Skeletal muscle satellite cell (primary cell): ENCODE results near the gene MYO16.
"Not testable (repeated sequence)": the region's sequence is repeated elsewhere in the genome, so short reads cannot be mapped to it uniquely, and the experiment has no call there.

ENCODE experiments used
- H3K27me3 ChIP-seq: 2 replicates; pipeline ENCODE4 v1.7.0; 2013; ENCODE audit warnings: low read length; ENCODE audit not compliant: control insufficient read depth, insufficient read depth
- H3K36me3 ChIP-seq: 2 replicates; pipeline ENCODE4 v1.7.0; 2013; ENCODE audit warnings: mild to moderate bottlenecking, control low read depth, low read length; ENCODE audit not compliant: insufficient read depth
- H3K4me1 ChIP-seq: 2 replicates; pipeline ENCODE4 v1.7.0; 2013; ENCODE audit warnings: low read length; ENCODE audit not compliant: control insufficient read depth, insufficient read depth
- H3K4me2 ChIP-seq: 2 replicates; pipeline ENCODE4 v1.7.0; 2013; ENCODE audit warnings: mild to moderate bottlenecking, low read length
- H3K4me3 ChIP-seq: 2 replicates; pipeline ENCODE4 v1.7.0; 2013; ENCODE audit warnings: low read length
- H3K9ac ChIP-seq: 2 replicates; pipeline ENCODE4 v1.7.0; 2013; ENCODE audit warnings: mild to moderate bottlenecking, low read depth, low read length, moderate library complexity
- H3K9me3 ChIP-seq: replicated peaks from 2 replicates; pipeline ENCODE4 v1.7.0; 2013; ENCODE audit warnings: mild to moderate bottlenecking, control low read depth, low read length

The MYO16 gene

DNA sequence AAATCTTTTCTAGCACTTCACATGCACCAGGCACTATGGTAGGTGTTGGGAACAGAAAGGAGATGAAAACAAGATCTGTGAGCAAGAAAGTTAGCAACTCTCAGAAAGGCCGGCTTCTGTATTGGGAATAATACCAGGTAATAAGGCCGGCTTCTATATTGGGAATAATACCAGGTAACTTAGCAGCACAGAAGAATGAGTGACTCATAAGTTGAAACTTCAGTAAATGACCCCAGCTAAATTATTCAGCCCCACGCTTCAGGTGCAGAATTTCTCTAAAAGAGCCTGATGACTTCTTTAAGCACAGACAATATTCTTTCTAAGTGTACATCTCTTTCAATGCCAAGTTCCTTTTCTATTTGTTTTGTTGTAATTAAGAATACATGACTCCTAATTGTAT, 151.3 kb downstream of the MYO16 start:
- Histone ChIP-seq H3K27me3 (no peaks in the 10 kb centered on the region), H3K36me3 (no peaks in the 10 kb centered on the region), H3K4me3 (no peak overlapping the region), H3K9me3 (peaks cover 14% of the 10 kb centered on the region), H3K4me2 (no peak overlapping the region), H3K9ac (no peak overlapping the region), H3K4me1 (no peaks in the 10 kb centered on the region)

DNA sequence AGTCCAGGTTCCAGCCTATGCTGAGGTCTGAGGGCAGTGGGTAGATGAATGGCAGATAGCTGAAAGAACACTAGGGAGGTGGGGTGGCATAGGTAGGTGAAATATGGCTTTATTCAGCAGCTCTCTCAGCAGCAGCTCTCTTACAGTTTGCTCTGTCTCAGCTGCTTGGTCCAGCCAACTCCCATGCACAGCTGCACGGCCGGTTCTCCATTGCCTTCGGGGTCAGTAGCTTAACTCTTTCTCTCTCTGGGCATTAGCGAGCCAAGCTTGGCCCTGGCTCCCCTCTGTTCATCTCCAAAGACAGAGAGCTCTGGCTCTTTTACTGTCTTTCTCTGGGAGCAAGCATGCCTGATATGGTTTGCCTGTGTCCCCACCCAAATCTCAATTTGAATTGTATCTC, 151.9 kb downstream of the MYO16 start:
- no peaks in the 10 kb centered on the region for H3K4me1 ChIP-seq
- no peak overlapping the region for H3K9ac ChIP-seq
- no peak overlapping the region for H3K4me3 ChIP-seq
- H3K27me3 ChIP-seq, result no peaks in the 10 kb centered on the region
- no peak overlapping the region for H3K4me2 ChIP-seq
- H3K36me3 ChIP-seq, result no peaks in the 10 kb centered on the region
- H3K9me3 ChIP-seq, result peaks cover 14% of the 10 kb centered on the region

DNA sequence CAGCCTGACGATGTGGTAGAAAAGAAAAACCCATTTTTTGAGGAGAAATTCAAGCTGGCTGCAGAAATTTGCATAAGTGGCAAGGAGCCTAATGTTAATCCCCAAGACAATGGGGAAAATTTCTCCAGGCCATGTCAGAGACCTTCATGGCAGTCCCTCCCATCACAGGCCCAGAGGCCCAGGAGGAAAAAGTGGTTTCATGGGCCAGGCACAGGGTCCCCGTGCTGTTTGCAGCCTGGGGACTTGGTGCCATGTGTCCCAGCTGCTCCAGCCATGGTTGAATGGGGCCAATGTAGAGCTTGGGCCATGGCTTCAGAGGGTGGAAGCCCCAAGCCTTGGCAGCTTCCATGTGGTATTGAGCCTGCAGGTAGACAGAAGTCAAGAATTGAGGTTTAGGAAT, 153.1 kb downstream of the MYO16 start:
- H3K36me3 ChIP-seq, H3K4me3 ChIP-seq, H3K27me3 ChIP-seq, H3K4me2 ChIP-seq, H3K9ac ChIP-seq, H3K4me1 ChIP-seq: not testable (repeated sequence)
- H3K9me3 ChIP-seq, result peaks cover 14% of the 10 kb centered on the region

DNA sequence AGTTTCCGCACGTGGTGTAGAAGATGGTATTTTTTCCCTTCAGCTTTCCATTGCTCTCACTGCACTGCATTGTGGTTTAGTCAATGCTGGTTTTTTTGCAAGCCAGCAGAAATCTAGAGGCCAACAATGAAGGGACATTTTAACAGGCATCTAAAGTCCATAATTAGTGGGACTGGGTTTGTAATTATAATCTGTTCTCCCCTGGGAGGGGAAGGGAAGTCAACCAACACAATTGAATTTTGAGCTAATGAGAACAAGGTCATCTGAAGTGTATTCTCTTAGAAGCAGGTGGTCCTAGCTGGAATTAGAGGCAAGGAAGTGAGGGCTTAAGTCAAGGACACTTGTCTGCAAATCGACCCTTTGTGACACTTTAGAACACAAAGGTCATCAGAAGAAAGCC, 156.4 kb downstream of the MYO16 start:
- Histone ChIP-seq H3K4me1 (no peaks in the 10 kb centered on the region), H3K36me3 (no peaks in the 10 kb centered on the region), H3K9ac (no peak overlapping the region), H3K9me3 (peaks cover 5% of the 10 kb centered on the region), H3K4me3 (no peak overlapping the region), H3K4me2 (no peak overlapping the region), H3K27me3 (no peaks in the 10 kb centered on the region)

GRCh38 chr13:108786456-108787200, 157.2 kb downstream of the MYO16 start:
- Histone ChIP-seq H3K4me2 (no peak overlapping the region), H3K9me3 (no peaks in the 10 kb centered on the region), H3K4me3 (no peak overlapping the region)

DNA sequence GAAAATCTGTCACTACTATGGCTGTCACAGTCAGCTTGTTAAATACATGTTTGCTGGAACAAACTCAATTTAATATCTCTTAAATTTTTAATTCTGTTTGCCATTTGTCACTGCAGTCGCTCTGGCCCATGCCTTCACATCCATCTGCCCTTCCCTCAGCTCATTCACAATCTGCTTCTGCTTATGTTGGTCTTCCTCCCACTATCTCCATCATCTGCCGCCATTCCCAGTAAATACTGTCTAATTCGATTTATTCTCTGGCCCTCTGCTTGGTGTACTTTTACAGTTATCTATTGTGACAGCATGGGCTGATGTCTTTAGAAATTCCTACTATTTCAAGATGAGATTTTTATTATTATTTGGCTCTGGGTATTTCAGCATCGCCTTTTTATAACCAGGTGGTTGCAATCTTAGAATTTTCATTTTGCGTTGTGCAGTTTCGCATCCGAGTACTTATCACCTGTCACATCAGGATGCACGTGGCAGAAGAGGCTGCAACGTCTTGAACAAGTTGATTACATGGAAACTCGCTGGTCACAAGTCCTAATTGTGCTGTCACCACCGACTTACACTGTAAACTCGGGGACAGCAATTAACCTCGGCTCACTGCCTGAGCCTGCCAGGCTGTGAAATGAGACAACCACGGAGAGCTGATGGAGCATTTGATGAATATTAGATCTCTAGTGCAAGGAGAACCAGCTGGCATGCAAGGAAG, 158.4 kb downstream of the MYO16 start:
- H3K9ac ChIP-seq, result no peak overlapping the region
- H3K4me3 ChIP-seq, result no peak overlapping the region
- no peaks in the 10 kb centered on the region for H3K4me1 ChIP-seq
- no peaks in the 10 kb centered on the region for H3K36me3 ChIP-seq
- H3K9me3 ChIP-seq, result no peaks in the 10 kb centered on the region
- H3K27me3 ChIP-seq, result no peaks in the 10 kb centered on the region
- H3K4me2 ChIP-seq, result no peak overlapping the region

More at GRCh38 chr13:108786456-108787200, 157.2 kb downstream of the MYO16 start:
- no peaks in the 10 kb centered on the region for H3K36me3 ChIP-seq
- no peaks in the 10 kb centered on the region for H3K4me1 ChIP-seq
- H3K9ac ChIP-seq, result no peak overlapping the region
- H3K27me3 ChIP-seq, result no peaks in the 10 kb centered on the region

- no peaks in the 10 kb centered on the region for H3K4me1 ChIP-seq
- no peaks in the 10 kb centered on the region for H3K27me3 ChIP-seq
- H3K4me2 ChIP-seq, result no peak overlapping the region
- no peak overlapping the region for H3K4me3 ChIP-seq
- no peak overlapping the region for H3K9ac ChIP-seq
- H3K9me3 ChIP-seq, result no peaks in the 10 kb centered on the region
- no peaks in the 10 kb centered on the region for H3K36me3 ChIP-seq
Measured at GRCh38 chr13:108789476-108789875, 160.1 kb downstream of the MYO16 start.

- Histone ChIP-seq H3K4me3 (no peak overlapping the region), H3K4me2 (no peak overlapping the region), H3K9me3 (no peaks in the 10 kb centered on the region), H3K4me1 (no peaks in the 10 kb centered on the region), H3K36me3 (no peaks in the 10 kb centered on the region), H3K9ac (no peak overlapping the region), H3K27me3 (no peaks in the 10 kb centered on the region)
Measured at GRCh38 chr13:108795841-108796240, 166.4 kb downstream of the MYO16 start.

GRCh38 chr13:108797354-108797753, 167.9 kb downstream of the MYO16 start:
- no peak overlapping the region for H3K4me3 ChIP-seq
- H3K27me3 ChIP-seq, result no peaks in the 10 kb centered on the region
- no peak overlapping the region for H3K9ac ChIP-seq
- H3K4me1 ChIP-seq, result no peaks in the 10 kb centered on the region
- H3K9me3 ChIP-seq, result no peaks in the 10 kb centered on the region
- H3K4me2 ChIP-seq, result no peak overlapping the region
- no peaks in the 10 kb centered on the region for H3K36me3 ChIP-seq

DNA sequence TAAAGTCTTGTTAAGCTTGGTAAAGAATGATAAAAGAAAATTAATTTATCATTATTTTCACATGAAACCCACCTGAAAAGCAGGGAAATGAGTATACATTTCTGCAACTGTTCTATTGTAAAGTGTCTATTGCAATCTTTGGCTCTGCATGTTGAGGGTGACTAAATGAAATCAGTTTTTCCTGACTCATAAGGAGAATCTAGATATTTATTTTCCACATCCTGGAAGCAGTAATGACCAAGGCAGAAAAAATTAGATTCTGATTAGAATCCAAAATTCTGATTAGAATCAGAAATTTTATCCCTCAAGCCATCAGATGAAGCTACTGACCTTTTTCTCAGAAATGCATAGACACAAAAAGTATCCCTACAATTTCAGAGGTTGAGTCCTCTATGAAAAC, 178.4 kb downstream of the MYO16 start:
- H3K4me3 ChIP-seq, result no peak overlapping the region
- no peaks in the 10 kb centered on the region for H3K36me3 ChIP-seq
- H3K9me3 ChIP-seq, result no peaks in the 10 kb centered on the region
- H3K4me1 ChIP-seq, result no peaks in the 10 kb centered on the region
- H3K4me2 ChIP-seq, result no peak overlapping the region
- no peak overlapping the region for H3K9ac ChIP-seq
- no peaks in the 10 kb centered on the region for H3K27me3 ChIP-seq

DNA sequence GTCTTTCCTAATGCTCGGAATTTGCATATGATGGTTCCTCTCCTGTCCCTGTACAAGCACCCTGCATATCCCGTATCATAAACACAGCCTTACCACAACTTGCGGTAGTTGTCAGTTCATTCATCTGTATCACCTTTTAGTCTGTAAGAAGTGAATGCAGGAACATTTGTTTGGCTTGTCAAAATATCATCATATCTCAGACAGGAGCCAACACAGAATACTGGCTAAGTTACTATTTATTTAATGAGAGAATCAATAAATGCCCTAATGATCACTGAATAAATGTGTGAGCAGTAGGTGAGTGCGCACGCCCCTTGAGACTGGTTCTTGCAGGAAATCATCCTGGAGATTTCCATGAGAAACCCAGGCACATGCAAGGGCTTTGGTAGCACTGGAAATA, 182.8 kb downstream of the MYO16 start:
- Histone ChIP-seq H3K4me2 (no peak overlapping the region), H3K9me3 (no peaks in the 10 kb centered on the region), H3K36me3 (no peaks in the 10 kb centered on the region), H3K4me1 (no peaks in the 10 kb centered on the region), H3K27me3 (no peaks in the 10 kb centered on the region), H3K4me3 (no peak overlapping the region), H3K9ac (no peak overlapping the region)

GRCh38 chr13:108812661-108813060, 183.2 kb downstream of the MYO16 start:
- Histone ChIP-seq H3K36me3 (no peaks in the 10 kb centered on the region), H3K4me1 (no peaks in the 10 kb centered on the region), H3K9ac (no peak overlapping the region), H3K4me3 (no peak overlapping the region), H3K9me3 (no peaks in the 10 kb centered on the region), H3K4me2 (no peak overlapping the region), H3K27me3 (no peaks in the 10 kb centered on the region)
